Lung (tissue), 12 donors: ENCODE measurements around the gene RSPRY1. TPM values are rescaled to one million over a fixed set of nuclear protein-coding genes. Genes with fewer than 3 reads are reported as not detected.
"Not testable (repeated sequence)": the region's sequence is repeated elsewhere in the genome, so short reads cannot be mapped to it uniquely, and the experiment has no call there.

Source experiments
- ATAC-seq: fragments of 200-7000 bp; cut with Tn5 transposase; one replicate; pipeline ENCODE4 v1.9.1; 2020; ENCODE audit warnings: moderate number of reproducible peaks; ENCODE audit not compliant: insufficient read depth, low FRiP score
- DNase-seq, 3 donors: peaks; one replicate each; pipeline ENCODE4 v3.0.0-alpha.2; 2013 to 2017
- H3K27ac ChIP-seq, 2 donors: one replicate each; pipeline ENCODE4 v1.5.1; 2013; ENCODE audit warnings: mild to moderate bottlenecking in 2 of 2, moderate library complexity in 2 of 2, control low read depth in 1 of 2, inconsistent platforms in 1 of 2, low read depth in 1 of 2, low read length in 1 of 2
- H3K27me3 ChIP-seq, 3 donors: one replicate each; pipeline ENCODE4 v1.5.1; 2013; ENCODE audit warnings: low read length in 2 of 3; ENCODE audit not compliant: control insufficient read depth in 3 of 3, insufficient read depth in 3 of 3
- H3K36me3 ChIP-seq, 4 donors: one replicate each; pipeline ENCODE4 v1.5.1; 2013; ENCODE audit warnings: low read length in 4 of 4, mild to moderate bottlenecking in 1 of 4, moderate library complexity in 1 of 4; ENCODE audit not compliant: control insufficient read depth in 4 of 4, insufficient read depth in 4 of 4
- H3K4me1 ChIP-seq, 5 donors: one replicate each; pipeline ENCODE4 v1.5.1; 2013; ENCODE audit warnings: low read length in 5 of 5, mild to moderate bottlenecking in 2 of 5, moderate library complexity in 1 of 5; ENCODE audit not compliant: control insufficient read depth in 5 of 5, insufficient read depth in 5 of 5
- H3K4me3 ChIP-seq: one replicate; pipeline ENCODE4 v1.5.1; 2013; ENCODE audit warnings: mild to moderate bottlenecking, control low read depth, moderate library complexity
- H3K9ac ChIP-seq, 2 donors: one replicate each; pipeline ENCODE4 v1.5.1; 2013; ENCODE audit warnings: low read length in 2 of 2, control low read depth in 1 of 2; ENCODE audit not compliant: insufficient read depth in 1 of 2
- H3K9me3 ChIP-seq, 4 donors: one replicate each; pipeline ENCODE4 v1.5.1; 2013; ENCODE audit warnings: low read length in 3 of 4, mild to moderate bottlenecking in 1 of 4, moderate library complexity in 1 of 4; ENCODE audit not compliant: control insufficient read depth in 4 of 4, insufficient read depth in 3 of 4
- CTCF ChIP-seq: IDR thresholded peaks from 2 replicates; pipeline ENCODE4 v1.5.1; 2012; ENCODE audit warnings: mild to moderate bottlenecking; ENCODE audit errors: control extremely low read depth, extremely low read depth
- WGBS, 2 donors: extraction: QIAGEN DNeasy Blood & Tissue Kit; methylation state at CpG; one replicate each; pipeline ENCODE4 v1.1.7; 2013; 5-methylcytosine and 5-hydroxymethylcytosine counted together
- polyA plus RNA-seq, 2 donors: library from polyadenylated mRNA; stranded (reverse); fragments of 200-250 nt; gene quantifications; one replicate each; pipeline ENCODE4 v1.2.1, GENCODE V29; 2013
- total RNA-seq, 2 donors: library from RNA; depleted of rRNA in 1 of 2; stranded (reverse); fragments of >200 nt in 1 of 2; gene quantifications; one replicate each; pipeline ENCODE4 v1.2.1, GENCODE V29; 2014 to 2021
- donor health status: control.
- donor health status: control.
- donor health status: Bipolar disorder and iron deficiency.
- donor health status: healthy.
- donor health status: DM: yes; HTN: yes; CAD: no.

The RSPRY1 gene
- total and polyA plus RNA-seq, 4 donors = 10.5 to 71.7 (median 25.2) TPM

- H3K27me3 ChIP-seq = no peaks in the 10 kb centered on the region
- no peak for TF ChIP-seq CTCF
- peak overlapping the region; percentile 98 for H3K4me3 ChIP-seq
- ATAC-seq (peak; percentile 7), DNase-seq (peak; percentile 53 to 71 (median 59))
- peak overlapping the region; percentile 94 to 96 for H3K27ac ChIP-seq
- H3K9ac ChIP-seq = peak overlapping the region; percentile 74 to 75
- WGBS, 2 donors = 0% methylated on average over 37 of the region's 37 CpGs
- H3K4me1 ChIP-seq = peaks cover 4 to 19% (median 10%) of the 10 kb centered on the region in 5 donors
- H3K9me3 ChIP-seq = no peaks in the 10 kb centered on the region
- peaks cover 0 to 8% (median 1%) of the 10 kb centered on the region in 4 donors for H3K36me3 ChIP-seq
Measured at GRCh38 chr16:57185446-57185944, 634 bp upstream of the RSPRY1 start.

DNA sequence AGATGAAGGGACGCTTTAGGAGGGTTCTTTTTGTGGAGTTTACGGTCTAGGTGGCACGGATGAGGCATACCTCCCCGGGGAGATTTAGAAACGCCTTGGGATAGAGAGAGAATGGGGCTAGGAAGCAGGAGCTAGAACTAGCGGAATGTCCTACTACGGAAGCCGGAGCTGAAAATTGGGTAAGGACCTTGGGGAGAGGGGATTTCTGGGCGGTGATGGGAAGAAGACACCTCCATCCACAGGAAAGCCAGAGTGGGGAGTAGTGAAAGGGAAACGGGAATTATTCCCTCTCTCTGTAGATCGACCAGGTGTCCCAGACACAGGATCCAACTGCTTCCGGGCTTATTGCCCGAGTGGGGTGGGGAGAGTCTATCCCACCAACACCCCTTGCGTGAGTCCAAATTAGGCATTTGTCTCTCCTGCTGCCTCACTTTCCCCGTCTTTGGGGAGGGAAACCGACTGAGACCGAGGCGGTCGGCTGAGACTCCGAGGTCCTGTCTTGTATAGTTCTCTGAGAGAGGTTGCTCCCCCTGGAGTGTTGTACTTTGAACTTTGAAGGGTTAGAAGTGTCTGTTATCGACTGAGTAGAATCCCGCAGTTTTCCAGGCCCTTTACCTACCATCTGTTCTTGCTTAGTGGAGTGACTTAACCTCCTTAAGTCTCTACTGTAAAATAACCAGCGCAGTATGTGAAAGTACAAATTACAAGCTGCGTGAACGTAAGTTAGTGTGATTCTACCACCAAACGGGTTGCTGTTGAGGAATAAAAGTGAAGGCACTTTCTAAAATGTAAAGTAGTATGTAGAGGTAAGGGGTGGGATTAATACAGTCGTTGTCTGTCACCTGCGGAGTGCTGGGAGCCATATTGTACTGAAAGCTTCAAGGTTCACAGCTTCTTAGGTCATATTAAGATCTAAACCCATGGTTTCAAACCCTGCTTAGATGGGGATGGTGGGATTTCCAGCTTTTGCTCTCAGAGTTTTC lies 1.0 kb downstream of the RSPRY1 start:
- DNase-seq (peak; percentile 40 to 60 (median 54)), ATAC-seq (no peak)
- Histone ChIP-seq H3K36me3 (peaks cover 0 to 8% (median 1%) of the 10 kb centered on the region in 4 donors), H3K27me3 (no peaks in the 10 kb centered on the region), H3K4me1 (peaks cover 4 to 26% (median 10%) of the 10 kb centered on the region in 5 donors), H3K9me3 (no peaks in the 10 kb centered on the region), H3K4me3 (peak overlapping the region; percentile 97), H3K9ac (peak overlapping the region; percentile 88 to 95), H3K27ac (peak overlapping the region; percentile 88 to 98)
- TF ChIP-seq CTCF = no peak
- 1 to 2% methylated on average over 28 of the region's 28 CpGs for WGBS, 2 donors

DNA sequence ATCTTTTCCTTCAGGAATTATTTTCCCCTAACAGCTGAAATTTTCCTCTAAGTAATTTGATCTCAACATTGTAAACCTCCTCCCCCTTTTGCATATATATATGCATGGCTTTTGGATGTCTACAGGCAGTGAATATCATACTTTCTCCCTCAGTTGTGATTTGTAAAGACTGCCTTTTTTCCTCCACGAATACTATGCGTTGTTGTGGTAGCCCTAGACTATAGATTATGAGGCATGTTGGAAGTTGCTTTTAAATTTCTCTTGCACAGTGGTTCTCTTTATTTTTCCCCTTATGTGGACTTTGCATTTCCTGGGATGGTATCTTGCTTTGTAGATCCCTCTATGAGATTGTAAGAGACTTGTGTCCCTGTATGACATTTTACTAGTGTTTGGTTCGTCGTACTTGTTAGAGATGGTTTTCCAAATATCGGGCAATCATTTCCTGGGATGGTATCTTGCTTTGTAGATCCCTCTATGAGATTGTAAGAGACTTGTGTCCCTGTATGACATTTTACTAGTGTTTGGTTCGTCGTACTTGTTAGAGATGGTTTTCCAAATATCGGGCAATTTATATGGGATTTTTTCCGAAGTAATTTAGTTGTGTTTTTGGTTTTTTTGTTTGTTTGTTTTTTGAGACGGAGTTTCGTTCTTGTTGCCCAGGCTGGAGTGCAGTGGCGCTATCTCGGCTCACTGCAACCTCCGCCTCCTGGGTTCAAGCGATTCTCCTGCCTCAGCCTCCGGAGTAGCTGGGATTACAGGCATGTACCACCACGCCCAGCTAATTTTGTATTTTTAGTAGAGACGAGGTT lies 2.0 kb downstream of the RSPRY1 start:
- Histone ChIP-seq H3K9ac (peak overlapping the region in 1 of 2 donors; percentile 95), H3K4me1 (peaks cover 6 to 26% (median 10%) of the 10 kb centered on the region in 5 donors), H3K4me3 (peak overlapping the region; percentile 97)
- H3K9me3 ChIP-seq, H3K27me3 ChIP-seq, H3K27ac ChIP-seq, H3K36me3 ChIP-seq, DNase-seq, ATAC-seq: not testable (repeated sequence)
- 79 to 87% methylated on average over 18 of the region's 18 CpGs for WGBS, 2 donors
